OCI-LY3 (cell line): ENCODE results near the gene GABARAPL1.

Experiments
- H2AFZ ChIP-seq: fragments of 200-600, 300-600 bp; shearing (Covaris generic); 2 replicates; pipeline ENCODE4 v1.6.0; 2014; ENCODE audit warnings: antibody characterized with exemption, low read depth, low read length
- H3K27ac ChIP-seq: fragments of 200-600, 300-600 bp; sonication (generic); 2 replicates; pipeline ENCODE4 v1.5.1; 2014; ENCODE audit warnings: mild to moderate bottlenecking, low read length, moderate library complexity, mixed read lengths
- H3K27me3 ChIP-seq: fragments of 200-600, 300-600 bp; sonication (generic); 2 replicates; pipeline ENCODE4 v1.6.1; 2014; ENCODE audit warnings: low read depth, low read length, mixed read lengths
- H3K36me3 ChIP-seq: fragments of 200-600, 300-600 bp; sonication (generic); replicated peaks from 2 replicates; pipeline ENCODE3; 2014; ENCODE audit warnings: low read depth, low read length, mixed read lengths
- H3K4me1 ChIP-seq: fragments of 300-600, 200-600 bp; sonication (generic); 2 replicates; pipeline ENCODE4 v1.6.1; 2014; ENCODE audit warnings: low read length, mixed read lengths
- H3K4me2 ChIP-seq: fragments of 200-600, 300-600 bp; sonication (generic); 2 replicates; pipeline ENCODE4 v1.6.1; 2014; ENCODE audit warnings: low read length, mixed read lengths
- H3K4me3 ChIP-seq: fragments of 300-600, 200-600 bp; sonication (generic); 2 replicates; pipeline ENCODE4 v1.5.1; 2014; ENCODE audit warnings: antibody characterized with exemption, mild to moderate bottlenecking, low read length, moderate library complexity
- H3K79me2 ChIP-seq: fragments of 300-600, 200-600 bp; shearing (Covaris generic); 2 replicates; pipeline ENCODE4 v1.6.1; 2014; ENCODE audit warnings: mild to moderate bottlenecking, low read length, mixed read lengths
- H3K9ac ChIP-seq: fragments of 300-600, 200-600 bp; shearing (Covaris generic); 2 replicates; pipeline ENCODE4 v1.6.0; 2014; ENCODE audit warnings: mild to moderate bottlenecking, low read length, moderate library complexity
- H3K9me3 ChIP-seq: fragments of 200-600, 300-600 bp; shearing (Covaris generic); 2 replicates; pipeline ENCODE4 v1.6.1; 2014; ENCODE audit warnings: low read length, mixed read lengths; ENCODE audit not compliant: insufficient read depth
- H4K20me1 ChIP-seq: fragments of 200-600, 300-600 bp; sonication (generic); 2 replicates; pipeline ENCODE4 v1.6.1; 2016; ENCODE audit warnings: low read length, mixed read lengths; ENCODE audit not compliant: insufficient read depth
- EZH2phosphoT487 ChIP-seq: fragments of 200-600 bp; shearing (Covaris generic); IDR thresholded peaks from 2 replicates; pipeline ENCODE4 v1.6.1; 2018; ENCODE audit warnings: antibody characterized with exemption, mixed run types, low read depth
- TF ChIP-seq, protein P1 (sequence below): fragments of 200-600, 300-600 bp; sonication (generic); IDR thresholded peaks from 2 replicates; pipeline ENCODE4 v1.5.1; 2014; ENCODE audit warnings: antibody characterized with exemption, low read length, low read depth

The GABARAPL1 gene

DNA sequence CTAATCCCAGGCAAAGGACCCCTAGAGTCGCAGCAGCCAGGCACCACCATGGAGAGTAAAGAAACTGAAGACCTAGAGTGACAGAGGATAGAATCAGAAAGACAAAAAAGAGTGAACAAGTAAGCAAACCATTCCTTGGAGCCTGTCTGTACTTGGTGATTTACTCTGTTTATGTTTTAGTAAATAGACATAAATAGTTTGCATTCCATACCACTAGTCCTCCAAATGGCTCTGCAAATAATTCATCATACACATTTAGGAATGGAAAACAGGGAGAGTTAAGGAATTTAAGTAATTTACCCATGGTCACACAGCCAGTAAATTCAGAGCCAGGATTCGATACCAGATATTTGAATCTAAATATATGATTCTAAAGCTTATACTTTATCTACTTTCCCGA is 43.6 kb upstream of the GABARAPL1 start:
- H3K36me3 ChIP-seq, result no peaks in the 10 kb centered on the region
- no peaks in the 10 kb centered on the region for H4K20me1 ChIP-seq
- no peaks in the 10 kb centered on the region for H3K79me2 ChIP-seq
- H2AFZ ChIP-seq, result no peak overlapping the region
- H3K4me2 ChIP-seq, result no peak overlapping the region
- TF ChIP-seq, protein P1, sequence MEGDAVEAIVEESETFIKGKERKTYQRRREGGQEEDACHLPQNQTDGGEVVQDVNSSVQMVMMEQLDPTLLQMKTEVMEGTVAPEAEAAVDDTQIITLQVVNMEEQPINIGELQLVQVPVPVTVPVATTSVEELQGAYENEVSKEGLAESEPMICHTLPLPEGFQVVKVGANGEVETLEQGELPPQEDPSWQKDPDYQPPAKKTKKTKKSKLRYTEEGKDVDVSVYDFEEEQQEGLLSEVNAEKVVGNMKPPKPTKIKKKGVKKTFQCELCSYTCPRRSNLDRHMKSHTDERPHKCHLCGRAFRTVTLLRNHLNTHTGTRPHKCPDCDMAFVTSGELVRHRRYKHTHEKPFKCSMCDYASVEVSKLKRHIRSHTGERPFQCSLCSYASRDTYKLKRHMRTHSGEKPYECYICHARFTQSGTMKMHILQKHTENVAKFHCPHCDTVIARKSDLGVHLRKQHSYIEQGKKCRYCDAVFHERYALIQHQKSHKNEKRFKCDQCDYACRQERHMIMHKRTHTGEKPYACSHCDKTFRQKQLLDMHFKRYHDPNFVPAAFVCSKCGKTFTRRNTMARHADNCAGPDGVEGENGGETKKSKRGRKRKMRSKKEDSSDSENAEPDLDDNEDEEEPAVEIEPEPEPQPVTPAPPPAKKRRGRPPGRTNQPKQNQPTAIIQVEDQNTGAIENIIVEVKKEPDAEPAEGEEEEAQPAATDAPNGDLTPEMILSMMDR, result no peak
- no peak overlapping the region for H3K9ac ChIP-seq
- no peak overlapping the region for H3K27ac ChIP-seq
- H3K27me3 ChIP-seq, result peaks cover 43% of the 10 kb centered on the region
- no peaks in the 10 kb centered on the region for H3K4me1 ChIP-seq
- no peak overlapping the region for H3K4me3 ChIP-seq
- no peaks in the 10 kb centered on the region for H3K9me3 ChIP-seq

DNA sequence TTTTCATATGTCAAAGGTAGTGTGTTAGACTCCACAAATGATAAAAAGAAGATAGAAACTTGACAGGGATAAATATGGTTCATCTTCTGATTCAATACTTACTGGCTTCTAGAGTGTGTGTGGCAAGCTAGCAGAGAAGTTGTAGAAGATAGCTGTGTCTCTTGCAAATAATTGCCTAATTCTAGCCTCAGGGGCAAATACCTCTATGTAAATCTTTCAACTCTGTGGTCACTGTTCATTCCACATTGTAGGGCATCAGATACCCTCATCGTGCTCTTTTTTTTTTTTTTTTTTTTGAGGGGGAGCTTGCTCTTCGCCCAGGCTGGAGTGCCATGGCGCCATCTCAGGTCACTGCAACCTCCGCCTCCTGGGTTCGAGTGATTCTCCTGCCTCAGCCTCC is 42.5 kb upstream of the GABARAPL1 start:
- Histone ChIP-seq H3K27me3 (peaks cover 44% of the 10 kb centered on the region), H2AFZ (no peak overlapping the region), H3K4me1 (no peaks in the 10 kb centered on the region), H4K20me1 (no peaks in the 10 kb centered on the region), H3K9me3 (no peaks in the 10 kb centered on the region), H3K9ac (no peak overlapping the region), H3K4me2 (no peak overlapping the region), H3K36me3 (no peaks in the 10 kb centered on the region), H3K27ac (no peak overlapping the region), H3K79me2 (no peaks in the 10 kb centered on the region), H3K4me3 (no peak overlapping the region)
- TF ChIP-seq EZH2phosphoT487, result no peak
- TF ChIP-seq, protein P1, result no peak

DNA sequence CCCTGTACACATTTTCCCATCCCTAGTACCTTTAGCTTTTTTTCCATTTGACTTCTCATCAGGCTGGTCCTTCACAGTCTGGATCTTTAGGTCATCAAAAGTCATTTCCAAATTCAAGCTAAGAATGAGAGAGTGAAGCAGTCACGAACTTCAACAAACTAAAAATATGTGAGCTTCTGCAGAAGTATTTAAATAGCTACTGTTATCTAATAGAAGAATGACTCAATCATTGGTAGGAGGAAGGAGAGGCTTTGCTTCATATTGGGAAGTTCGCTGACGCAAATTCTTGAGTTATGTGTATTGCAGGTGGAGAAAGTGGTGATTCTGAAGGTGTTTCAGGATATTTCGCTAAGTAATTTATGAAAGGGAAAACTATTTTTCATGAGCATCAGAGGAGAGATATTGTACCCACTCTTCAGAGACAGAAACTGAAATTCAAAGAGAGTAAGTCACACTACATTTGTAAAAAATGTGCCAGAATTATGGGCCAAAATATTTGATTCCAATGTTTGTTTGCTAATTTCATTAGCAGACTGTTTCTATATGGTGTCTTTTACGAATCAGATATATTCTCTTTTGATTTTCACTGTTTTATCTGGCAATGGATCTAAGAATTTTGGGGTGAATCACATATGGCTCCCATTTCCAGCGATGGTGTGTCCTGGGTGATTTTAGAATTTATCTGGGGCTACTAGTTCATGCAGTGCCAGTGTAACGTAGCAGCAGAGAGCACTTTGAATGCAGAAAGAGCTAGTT is 40.5 kb upstream of the GABARAPL1 start, which contains the start of gene OLR1:
OLR1 (minus strand) TSS at position 160 of the 756 bp plus-strand sequence; CDS start at position 105, 55 bp downstream.
- no peaks in the 10 kb centered on the region for H3K4me1 ChIP-seq
- H2AFZ ChIP-seq, result no peak within 1 kb of the TSS
- H3K27ac ChIP-seq, result no peak within 1 kb of the TSS
- no peaks in the 10 kb centered on the region for H4K20me1 ChIP-seq
- peaks cover 54% of the 10 kb centered on the region for H3K27me3 ChIP-seq
- H3K4me2 ChIP-seq, result no peak within 1 kb of the TSS
- H3K36me3 ChIP-seq, result no peaks in the 10 kb centered on the region
- no peak for TF ChIP-seq EZH2phosphoT487
- TF ChIP-seq, protein P1, result no peak
- H3K9me3 ChIP-seq, result no peaks in the 10 kb centered on the region
- no peak within 1 kb of the TSS for H3K4me3 ChIP-seq
- no peaks in the 10 kb centered on the region for H3K79me2 ChIP-seq
- no peak within 1 kb of the TSS for H3K9ac ChIP-seq

DNA sequence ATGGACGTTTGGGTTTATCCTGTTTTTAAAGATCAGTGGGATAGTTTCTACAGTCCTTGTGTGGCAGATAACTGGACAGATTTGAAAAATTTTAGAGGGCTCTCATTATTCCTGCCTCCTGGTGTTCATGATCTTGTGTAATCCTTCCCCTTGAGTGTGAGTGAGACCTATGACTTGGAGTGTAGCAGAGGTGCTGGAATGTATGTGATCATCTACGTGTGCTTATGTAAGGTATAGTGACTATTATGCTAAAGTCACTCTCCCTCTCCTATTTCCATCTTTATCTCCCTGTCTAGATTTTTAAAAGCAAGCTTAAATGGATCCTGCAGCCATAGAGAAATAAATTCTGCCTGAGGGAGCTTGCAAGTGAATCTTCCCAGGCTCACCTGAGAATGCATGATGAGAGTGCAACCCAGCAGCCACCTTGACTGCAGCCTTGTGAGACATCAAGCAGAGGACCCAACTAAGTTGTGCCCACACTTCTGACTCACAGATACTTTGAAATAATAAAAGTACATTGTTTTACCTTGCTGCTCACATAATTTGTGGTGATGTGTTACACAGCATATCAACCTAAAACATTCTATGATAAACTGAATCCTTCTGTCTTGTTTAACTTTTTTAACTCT is 37.6 kb upstream of the GABARAPL1 start:
- no peaks in the 10 kb centered on the region for H3K79me2 ChIP-seq
- H3K4me2 ChIP-seq, result no peak overlapping the region
- no peak overlapping the region for H3K9ac ChIP-seq
- H3K27me3 ChIP-seq, result peaks cover 62% of the 10 kb centered on the region
- H3K4me1 ChIP-seq, result no peaks in the 10 kb centered on the region
- H3K27ac ChIP-seq, result no peak overlapping the region
- H3K36me3 ChIP-seq, result no peaks in the 10 kb centered on the region
- no peak overlapping the region for H2AFZ ChIP-seq
- no peak for TF ChIP-seq EZH2phosphoT487
- TF ChIP-seq, protein P1, result no peak
- no peaks in the 10 kb centered on the region for H3K9me3 ChIP-seq
- H3K4me3 ChIP-seq, result no peak overlapping the region
- H4K20me1 ChIP-seq, result no peaks in the 10 kb centered on the region
